RWPE1 (cell line): ENCODE results near the gene SLC22A15.
A peak's percentile ranks its signal among the peaks of the same experiment; 100 is the strongest.

Experiments used
- CTCF ChIA-PET: fragments of 350-600 bp; sonication (Branson Sonifier 250); formaldehyde crosslinking; extraction: SDS; loops from one replicate; lab custom pipeline; 2021; lab: Yijun Ruan, JAX
- POLR2A ChIA-PET: fragments of 400-600 bp; formaldehyde crosslinking; extraction: SDS; loops from one replicate; lab custom pipeline; 2020; ENCODE audit warnings: antibody characterized with exemption; ENCODE audit not compliant: low non-redundant PET; lab: Yijun Ruan, JAX
- DNase-seq: peaks from one replicate; pipeline ENCODE4 v3.0.0; 2012; ENCODE audit warnings: low spot score
- H3K27ac ChIP-seq: fragments of 450-650 bp; 2 replicates; pipeline ENCODE4 v1.5.1; 2017
- CTCF ChIP-seq: fragments of 450-650 bp; conservative IDR thresholded peaks from 2 replicates; pipeline ENCODE4 v1.5.1; 2017; ENCODE audit warnings: low read depth, mild to moderate bottlenecking

Gene SLC22A15

GRCh38 chr1:115976062-115976920 is at the start of gene SLC22A15:
Gene SLC22A15, plus strand, starts transcription at chr1:115976513. Its CDS starts 115 bp downstream, at chr1:115976628.
- CTCF ChIA-PET, result no interaction called here
- peak within 1 kb of the TSS; percentile 99 for H3K27ac ChIP-seq
- DNase-seq, result peak; percentile 49
- TF ChIP-seq CTCF, result no peak
- POLR2A ChIA-PET, result interaction anchor here (0.6 kb wide), 1 partner anchor 205 kb away, joined by 4 read pairs; no protein-coding TSS in a partner anchor

- TF ChIP-seq CTCF, result no peak
- ChIA-PET CTCF (no interaction called here), POLR2A (no interaction called here)
- H3K27ac ChIP-seq, result peak overlapping the region; percentile 75
- no peak for DNase-seq
Measured at GRCh38 chr1:115927971-115928370, 48.3 kb upstream of the SLC22A15 start.

GRCh38 chr1:115929881-115930280 is 46.4 kb upstream of the SLC22A15 start:
- CTCF ChIA-PET, result interaction anchor here (0.5 kb wide), 1 partner anchor 32 kb away, joined by 3 read pairs; no protein-coding TSS in a partner anchor

GRCh38 chr1:115933625-115934024 is 42.7 kb upstream of the SLC22A15 start:
- DNase-seq, result no peak
- H3K27ac ChIP-seq, result no peak overlapping the region
- no peak for TF ChIP-seq CTCF
- POLR2A ChIA-PET, result no interaction called here
- CTCF ChIA-PET, result interaction anchor here (0.5 to 0.7 kb wide), 3 partner anchors 63 to 795 kb away, joined by 3 to 6 read pairs (median 4); no protein-coding TSS in a partner anchor

More at GRCh38 chr1:115929881-115930280, 46.4 kb upstream of the SLC22A15 start:
- DNase-seq, result peak; percentile 38
- no peak for TF ChIP-seq CTCF
- H3K27ac ChIP-seq, result no peak overlapping the region
- POLR2A ChIA-PET, result no interaction called here

GRCh38 chr1:115939455-115939854 is 36.9 kb upstream of the SLC22A15 start:
- CTCF ChIA-PET, result no interaction called here
- H3K27ac ChIP-seq, result no peak overlapping the region
- no peak for DNase-seq
- no peak for TF ChIP-seq CTCF
- POLR2A ChIA-PET, result no interaction called here

GRCh38 chr1:115946116-115946515 is 30.2 kb upstream of the SLC22A15 start:
- H3K27ac ChIP-seq, result no peak overlapping the region
- DNase-seq, result no peak
- no peak for TF ChIP-seq CTCF
- CTCF ChIA-PET, result interaction anchor here (0.5 kb wide), 1 partner anchor 74 kb away, joined by 6 read pairs; no protein-coding TSS in a partner anchor
- POLR2A ChIA-PET, result no interaction called here
